Stimulated activated CD4-positive, alpha-beta T cell treated with anti-CD3 and anti-CD28 coated beads, Interleukin-15, amount 100 ng/mL, for 48 hours (primary cell): ENCODE data around the gene SORCS1.

ENCODE experiments used
- DNase-seq, 2 donors: peaks; one replicate each; pipeline ENCODE4 v3.0.0-alpha.2; 2020; ENCODE audit warnings: low read depth in 2 of 2

Gene SORCS1

GRCh38 chr10:106609470-106610266 is 554.8 kb downstream of the SORCS1 start:
- no peak for DNase-seq

DNA sequence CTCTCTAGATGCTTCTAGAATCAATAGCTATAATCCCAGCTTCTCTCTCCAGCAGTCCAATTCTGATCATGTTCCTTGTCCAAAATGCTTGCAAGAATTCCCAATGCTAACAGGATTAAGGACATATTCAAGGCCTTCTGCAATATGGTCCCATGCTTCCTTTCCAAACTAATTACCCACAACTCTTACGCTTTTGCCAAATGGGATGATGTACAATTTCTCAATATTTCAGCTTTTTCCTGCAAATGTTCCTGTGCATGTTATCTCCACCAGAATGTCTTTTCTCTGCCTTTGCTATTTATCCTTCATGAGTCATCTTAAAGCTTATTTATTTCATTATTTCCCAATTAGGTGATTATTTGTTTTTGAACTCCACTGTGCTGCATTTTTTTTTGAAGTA is 556.4 kb downstream of the SORCS1 start:
- DNase-seq = no peak

- no peak for DNase-seq
Measured at GRCh38 chr10:106595281-106595680, 569.2 kb downstream of the SORCS1 start.

DNA sequence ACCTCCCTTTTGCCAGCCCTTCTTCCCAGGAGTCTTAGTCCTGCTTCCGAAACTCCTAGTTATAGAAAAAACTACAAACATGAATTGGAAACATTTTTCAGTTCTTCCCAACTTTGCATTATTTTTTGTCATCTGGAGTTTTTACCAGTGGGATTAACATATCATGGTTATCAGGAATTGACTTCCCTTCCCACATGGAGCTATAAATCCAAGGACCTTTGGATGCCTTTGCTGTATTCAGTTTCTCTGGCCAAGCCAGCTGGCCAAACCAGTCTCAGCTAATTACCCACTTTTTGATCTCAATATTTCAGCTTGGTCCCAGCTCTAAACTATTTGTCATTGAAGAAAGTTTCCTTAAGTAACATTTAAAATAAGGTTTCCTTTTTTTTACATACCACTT is 570.6 kb downstream of the SORCS1 start:
- DNase-seq = no peak

DNA sequence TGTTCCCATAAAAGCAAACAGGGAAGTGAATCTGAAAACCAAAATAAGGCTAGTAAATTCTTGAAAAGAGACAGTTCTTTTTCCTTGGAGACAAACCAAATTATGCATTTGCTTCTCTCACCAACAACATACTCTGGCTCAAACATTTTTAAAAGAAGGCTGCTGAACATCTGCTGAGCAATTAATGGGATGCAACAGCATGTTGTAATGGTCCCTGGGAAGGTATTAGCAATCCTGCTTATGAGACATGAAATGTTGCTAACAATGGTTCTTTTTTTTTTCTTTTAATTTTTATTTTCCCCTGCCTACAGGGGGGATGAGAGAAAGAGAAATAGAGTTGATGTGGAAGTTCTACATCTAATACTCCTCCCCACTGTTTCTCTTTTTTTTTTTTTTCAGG is 572.1 kb downstream of the SORCS1 start:
- DNase-seq = no peak

DNA sequence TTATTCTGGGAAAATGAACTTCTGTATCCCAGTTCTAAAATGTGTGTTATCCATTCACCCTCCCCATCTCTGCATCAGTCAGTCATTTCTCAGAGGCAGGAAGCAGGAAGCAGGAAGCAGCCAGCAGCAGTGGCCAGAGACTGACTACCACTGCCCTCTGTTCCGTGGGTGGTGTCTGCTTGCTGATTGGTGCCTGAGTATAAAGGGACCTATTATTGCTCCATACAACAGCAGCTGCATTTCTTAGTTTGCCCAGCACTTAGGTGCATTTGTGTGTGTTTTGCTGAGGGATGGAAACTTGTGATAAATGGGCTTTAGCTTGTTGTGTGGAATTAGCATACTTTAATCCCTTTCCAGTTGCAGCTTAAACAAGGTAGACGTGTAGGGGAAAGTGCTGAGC is 582.2 kb downstream of the SORCS1 start:
- no peak for DNase-seq

- DNase-seq = no peak
Measured at GRCh38 chr10:106577756-106578155, 586.8 kb downstream of the SORCS1 start.

- DNase-seq = no peak
Measured at GRCh38 chr10:106577266-106577665, 587.2 kb downstream of the SORCS1 start.

DNA sequence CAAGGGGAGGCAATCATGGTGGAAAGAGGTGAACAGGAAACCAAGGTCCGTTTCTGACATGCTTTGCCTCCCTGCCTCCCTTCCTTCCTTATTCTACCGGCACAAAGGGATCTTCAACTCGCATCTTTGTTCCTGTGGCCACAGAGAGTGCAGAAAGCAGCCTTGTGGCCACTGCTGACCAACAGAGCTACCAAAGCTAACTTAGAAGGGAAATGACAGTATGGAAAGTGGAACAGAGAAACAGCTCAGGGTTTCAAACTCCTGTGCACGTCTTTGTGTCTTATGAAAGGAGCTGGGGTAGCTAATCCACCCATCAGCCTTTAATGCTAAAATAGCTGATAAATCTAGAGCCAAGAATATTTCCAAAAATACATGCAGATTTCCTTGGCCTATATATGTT is 588.0 kb downstream of the SORCS1 start:
- DNase-seq = no peak

DNA sequence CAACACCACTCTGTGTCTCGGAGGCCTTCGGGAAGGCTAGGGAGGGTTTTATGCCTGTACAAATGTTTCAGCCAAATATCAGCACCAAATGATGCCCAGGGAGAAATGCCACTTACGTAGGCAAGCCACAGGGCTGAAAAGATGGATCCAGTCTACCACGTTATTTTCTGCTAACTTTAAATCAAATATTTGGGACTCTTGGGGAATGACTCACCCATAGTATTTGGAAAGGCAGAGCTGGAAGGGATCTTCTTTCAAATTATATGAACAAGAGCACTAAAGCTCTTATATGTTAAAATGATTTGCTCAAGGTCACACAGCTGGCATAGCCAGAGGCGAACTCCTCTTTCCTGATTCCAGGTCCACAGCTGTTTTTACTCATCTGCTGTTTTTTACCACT is 591.4 kb downstream of the SORCS1 start:
- DNase-seq = no peak

- DNase-seq = no peak
Measured at GRCh38 chr10:106571192-106571946, 593.1 kb downstream of the SORCS1 start.

- DNase-seq = no peak
Measured at GRCh38 chr10:106570268-106570667, 594.2 kb downstream of the SORCS1 start.

- DNase-seq = no peak
Measured at GRCh38 chr10:106567629-106568028, 596.9 kb downstream of the SORCS1 start.

DNA sequence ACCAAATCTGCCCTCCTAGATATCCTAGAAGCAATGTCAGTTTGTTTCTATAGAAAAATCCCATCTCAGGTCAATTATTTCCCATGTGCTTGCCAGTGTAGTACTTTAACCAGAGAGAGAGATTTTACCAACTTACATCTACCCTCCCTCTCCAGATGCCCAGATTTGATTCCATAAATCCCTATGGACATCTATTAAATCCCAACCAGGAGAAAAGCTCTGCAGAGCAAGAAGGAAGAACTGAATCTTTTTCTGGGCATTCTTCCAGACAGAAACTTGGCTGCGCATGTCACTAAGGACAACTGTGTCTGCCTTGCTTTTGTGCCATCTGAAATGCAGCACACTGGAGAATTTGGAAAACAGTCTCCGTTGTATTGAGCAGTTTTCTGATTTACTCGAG is 597.6 kb downstream of the SORCS1 start:
- DNase-seq = no peak

DNA sequence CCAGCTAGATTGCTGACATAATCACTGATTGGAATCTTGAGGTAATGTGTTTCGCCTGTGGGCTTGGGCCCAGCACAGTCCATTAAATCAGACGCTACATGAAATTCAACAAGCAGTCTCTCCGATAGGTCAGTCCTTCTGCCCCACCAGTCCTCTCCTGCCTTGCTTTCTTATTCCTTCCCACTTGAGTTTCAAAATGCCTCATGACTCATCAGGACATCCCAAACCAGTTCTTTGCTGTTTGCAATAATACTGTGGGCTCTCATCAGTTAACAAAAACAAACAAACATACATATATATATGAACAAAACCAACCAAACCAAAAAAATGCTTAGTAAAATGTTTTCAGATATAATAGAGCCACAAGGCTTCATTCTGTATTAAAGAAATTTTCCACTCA is 599.0 kb downstream of the SORCS1 start:
- no peak for DNase-seq

DNA sequence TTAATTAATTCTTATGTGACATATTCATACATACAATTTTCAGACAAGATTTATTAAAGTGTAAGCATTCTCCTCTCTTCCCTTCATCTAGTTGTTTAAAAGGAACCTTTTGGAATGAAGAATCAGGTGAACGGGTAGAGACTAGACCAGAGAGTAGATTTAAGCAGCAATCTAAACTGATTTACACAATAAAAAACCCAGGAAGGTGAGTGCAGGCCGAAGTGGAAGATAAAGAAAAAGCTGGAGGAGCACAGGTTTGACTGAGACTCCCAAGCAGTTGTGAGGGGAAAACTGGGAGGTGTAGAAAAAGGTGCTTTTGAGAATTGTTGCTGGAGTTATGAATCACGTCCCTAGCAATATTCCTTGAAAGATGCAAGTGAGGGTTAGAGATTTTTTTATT is 601.1 kb downstream of the SORCS1 start:
- DNase-seq = no peak

- DNase-seq = no peak
Measured at GRCh38 chr10:106560925-106561640, 603.4 kb downstream of the SORCS1 start.

DNA sequence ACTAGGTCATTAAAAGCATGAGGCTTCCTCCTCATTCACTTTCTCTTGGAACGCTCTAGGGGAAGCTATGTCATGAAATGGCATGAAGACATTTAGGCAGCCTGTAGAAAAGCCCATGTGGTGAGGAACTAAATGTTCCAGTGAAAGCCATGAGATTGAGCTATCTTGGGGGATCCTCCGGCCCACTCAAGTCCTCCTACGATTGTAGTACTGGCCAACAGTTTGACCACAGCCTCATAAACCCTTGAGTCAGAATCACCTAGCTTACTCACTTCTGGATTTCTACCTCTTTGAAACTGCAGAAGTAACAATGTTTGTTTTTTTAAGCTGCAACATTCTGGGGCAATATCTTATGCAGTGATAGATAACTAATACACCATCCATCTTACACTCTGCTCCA is 605.1 kb downstream of the SORCS1 start:
- DNase-seq = no peak

DNA sequence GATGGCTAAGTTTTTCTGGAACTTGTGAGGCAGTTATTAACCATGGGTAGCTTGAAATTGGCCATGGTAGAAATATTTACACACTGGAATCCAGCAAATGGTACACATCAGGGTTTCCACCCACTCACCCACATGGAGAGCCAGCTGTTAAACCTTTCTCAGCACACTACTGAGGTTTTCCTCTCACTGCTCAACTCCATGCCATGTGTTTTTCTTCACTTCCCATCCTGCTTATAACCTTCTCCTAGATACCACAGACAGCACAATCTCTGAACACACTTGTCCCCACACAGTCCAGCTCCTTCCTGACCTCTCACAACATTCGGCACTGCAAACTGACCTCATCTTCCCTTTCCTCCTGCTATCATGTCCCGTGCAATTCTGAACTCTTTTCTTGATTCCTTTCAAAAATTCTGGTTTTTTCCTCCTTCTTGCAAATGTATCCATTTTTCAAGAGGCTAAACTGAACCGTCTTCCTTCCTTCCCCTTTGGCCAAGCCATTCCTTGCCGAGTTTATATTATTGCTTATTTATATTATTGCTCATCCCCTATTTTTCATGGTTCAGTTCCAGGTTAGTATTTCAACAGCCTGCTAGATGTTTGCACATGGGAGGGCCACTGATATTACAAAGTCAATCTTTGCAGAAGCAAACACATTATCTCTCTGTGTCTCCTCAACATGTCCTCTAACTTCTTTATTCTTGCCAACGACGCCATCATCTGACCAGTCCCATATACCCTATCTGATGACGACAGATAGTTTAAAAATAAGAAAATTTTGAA is 606.4 kb downstream of the SORCS1 start:
- no peak for DNase-seq

DNA sequence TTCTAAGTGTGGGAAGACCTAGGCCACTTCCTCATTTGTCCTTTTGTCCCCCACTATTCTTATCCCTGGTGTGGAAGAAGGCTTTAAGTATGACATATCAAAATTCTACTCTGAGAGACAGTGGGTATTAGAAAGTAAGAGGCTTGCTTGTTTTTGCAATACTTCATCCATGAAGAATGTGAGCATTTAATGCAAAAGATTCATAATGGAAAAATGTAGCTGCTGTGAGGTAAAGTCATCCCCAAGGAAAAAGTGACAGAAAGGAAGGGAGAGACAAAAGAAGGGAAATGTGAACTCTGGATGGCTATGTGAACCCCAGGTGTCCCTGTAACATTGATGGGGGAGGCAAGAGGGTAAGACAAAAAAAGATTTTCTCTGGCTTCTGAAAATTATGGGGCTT is 607.5 kb downstream of the SORCS1 start:
- DNase-seq = no peak

DNA sequence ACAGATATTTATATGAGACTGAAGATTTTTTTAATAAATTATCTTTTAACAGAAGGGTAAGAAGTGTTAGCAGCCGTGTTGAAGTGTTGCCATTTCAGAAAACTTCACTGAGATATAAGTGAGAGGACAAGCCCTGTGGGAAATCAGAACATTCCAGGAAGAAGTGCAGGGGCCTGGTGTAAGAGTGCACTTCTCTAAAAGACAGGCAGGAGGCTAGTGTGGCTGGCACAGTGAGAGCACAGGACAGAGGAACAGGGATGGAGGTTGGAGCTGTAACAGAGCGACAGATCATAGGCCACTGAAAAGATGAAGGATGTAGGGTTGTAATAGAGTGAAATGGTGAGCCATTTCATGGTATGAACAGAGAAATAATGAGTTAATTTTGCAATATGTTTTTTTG is 608.9 kb downstream of the SORCS1 start:
- DNase-seq = no peak

DNA sequence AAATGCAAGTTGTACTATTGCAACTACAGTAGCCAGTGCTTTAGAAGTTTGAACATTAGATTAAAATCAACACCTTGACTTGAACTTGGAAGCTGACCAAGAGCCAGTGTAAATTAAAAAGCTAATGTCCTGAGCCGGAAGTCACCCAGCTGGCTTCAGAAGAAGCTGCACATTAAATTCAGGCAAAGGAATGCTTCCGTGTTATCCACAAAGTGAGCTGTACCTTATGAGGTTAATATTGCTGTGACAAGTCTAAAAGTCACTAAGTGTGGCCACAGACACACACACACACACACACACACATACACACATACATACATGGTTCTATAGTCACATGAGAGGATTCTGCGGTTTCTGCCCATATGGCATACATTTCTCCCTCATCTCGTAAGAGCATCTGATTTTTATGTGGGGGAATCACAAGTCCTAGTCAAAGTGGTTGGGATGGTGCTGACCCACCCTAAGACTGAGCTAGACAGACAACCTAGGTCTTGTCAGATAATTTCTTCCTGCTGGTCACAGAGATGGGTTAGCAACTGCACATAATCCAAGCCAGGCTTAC is 612.9 kb downstream of the SORCS1 start:
- no peak for DNase-seq
